GM10847 (cell line): ENCODE results near the gene CMSS1.

Source experiments
- POLR2A ChIP-seq: IDR thresholded peaks from 2 replicates; pipeline ENCODE4 v1.6.1; 2011; ENCODE audit not compliant: insufficient read length; ENCODE audit errors: extremely low read depth

The CMSS1 gene

DNA sequence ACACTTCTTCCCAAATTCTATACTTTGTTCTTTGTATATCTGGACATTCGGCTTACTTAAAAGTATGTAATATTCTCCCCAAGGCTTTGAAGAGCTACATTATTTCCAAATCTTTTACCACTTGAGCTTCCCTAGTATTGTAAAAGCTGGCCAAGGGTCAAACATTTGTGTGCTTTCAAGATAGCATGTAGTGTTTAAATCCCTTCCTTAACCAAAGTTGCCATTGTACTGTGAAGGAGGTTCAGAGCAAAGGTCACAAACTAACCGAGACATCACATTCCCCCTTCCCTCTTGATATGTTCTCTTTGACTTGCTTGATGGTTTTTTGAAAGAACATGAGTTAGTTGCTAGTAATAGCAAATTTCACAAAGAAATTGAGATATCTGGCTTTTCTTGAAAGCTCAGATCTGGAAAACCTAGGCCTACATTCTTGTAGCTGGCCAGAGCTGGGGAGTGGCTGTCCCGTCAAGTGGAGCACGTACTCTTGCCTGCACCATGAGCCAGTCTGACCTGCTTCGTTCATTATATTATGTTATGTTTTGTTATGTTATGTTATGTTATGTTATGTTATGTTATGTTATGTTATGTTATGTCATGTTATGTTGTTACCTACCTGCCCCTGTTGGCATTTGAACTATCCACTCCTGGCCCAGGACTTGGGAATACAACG is 236.4 kb downstream of the CMSS1 start:
- no peak for TF ChIP-seq POLR2A

DNA sequence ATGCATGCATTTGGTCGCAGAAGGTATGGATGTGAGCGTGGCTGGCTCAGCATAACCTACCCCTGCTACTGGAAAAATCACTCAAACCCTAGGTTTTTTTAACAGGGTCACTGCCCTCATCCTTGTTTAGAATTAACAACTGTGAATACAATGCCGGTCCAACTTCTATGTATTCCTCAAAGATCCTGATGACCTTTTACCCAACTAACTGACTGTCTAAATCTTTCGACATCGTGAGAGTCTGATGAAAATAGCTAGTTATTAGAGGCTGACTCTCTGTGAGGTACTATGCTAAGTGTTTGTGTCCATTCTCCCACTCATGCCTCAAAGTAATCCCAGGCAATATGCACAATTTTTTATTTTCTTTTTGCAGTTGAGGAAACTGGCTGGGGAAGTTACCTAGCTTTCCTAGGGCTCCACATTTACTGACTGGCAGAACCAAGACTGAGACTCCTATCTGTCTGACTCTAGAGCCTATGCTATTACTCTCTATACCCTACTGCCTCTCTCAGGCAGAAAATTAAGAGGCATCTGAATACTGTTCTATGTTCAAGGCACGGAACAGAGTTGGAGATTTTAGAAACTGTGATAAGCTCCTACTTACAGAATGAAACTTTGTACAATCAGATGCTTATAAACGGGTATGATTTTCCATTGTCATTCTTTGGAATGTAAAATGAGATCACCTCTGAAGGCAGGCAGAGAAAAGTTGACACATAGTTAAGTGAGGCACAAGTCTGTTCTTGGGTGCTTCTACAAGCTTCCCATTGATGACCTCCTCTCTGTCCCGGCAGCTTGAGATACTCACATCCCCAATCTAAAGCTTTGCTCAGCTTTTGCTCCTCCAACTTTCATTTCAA is 240.3 kb downstream of the CMSS1 start:
- no peak for TF ChIP-seq POLR2A

DNA sequence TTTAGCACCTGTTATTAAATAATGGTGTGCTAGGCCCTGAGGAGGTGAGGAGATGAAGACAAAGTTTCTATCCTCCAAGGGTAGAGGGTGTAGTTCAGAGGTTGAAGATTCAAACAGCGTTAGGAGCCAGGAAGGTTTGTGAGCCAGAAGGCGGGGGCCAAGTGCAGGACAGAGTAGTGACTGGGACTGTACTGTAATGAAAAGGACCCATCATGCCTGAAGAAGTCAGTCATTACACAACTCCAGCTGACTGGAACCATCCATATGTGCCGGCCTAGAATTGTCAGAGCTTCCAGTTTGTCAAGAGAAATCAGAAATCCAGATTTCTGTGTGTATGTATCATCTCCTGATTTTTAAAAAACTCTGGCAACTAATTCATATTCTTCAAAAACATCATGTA is 241.8 kb downstream of the CMSS1 start:
- TF ChIP-seq POLR2A: no peak

DNA sequence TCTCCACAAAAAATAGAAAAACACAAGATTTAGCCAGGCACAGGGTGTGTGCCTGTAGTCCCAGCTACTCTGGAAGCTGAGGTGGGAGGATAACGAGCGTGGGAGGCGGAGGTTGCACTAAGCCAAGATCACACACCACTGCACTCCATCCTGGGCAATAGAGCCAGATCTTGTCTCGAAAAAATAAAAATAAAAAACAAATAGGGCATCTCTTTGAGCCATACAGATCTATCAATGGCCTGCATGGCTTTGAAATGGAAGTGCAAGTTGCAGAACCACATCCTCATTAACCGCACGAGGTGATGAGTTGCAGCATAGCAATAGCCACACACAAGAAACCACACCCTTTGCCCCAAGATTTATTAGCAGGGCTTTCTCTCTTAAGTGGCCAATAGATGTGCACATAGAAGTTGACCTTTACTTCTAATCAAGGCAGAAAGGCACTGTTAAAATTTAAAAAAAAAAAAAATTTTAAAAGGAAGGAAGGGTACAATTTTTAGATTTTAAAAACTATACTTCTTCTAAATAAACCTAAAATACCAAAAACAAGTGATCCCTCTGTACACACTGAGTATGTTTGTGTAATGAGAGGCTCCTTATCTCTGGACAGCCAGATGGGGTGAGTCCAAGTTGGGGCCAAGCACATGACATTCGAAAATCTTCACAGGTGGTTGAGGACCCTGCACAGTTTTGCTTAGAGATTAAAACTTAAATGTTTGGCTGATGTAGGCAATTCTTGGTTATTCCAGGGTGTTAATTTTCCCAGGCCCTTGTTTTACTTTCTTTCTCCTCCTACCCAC is 243.2 kb downstream of the CMSS1 start:
- no peak for TF ChIP-seq POLR2A

DNA sequence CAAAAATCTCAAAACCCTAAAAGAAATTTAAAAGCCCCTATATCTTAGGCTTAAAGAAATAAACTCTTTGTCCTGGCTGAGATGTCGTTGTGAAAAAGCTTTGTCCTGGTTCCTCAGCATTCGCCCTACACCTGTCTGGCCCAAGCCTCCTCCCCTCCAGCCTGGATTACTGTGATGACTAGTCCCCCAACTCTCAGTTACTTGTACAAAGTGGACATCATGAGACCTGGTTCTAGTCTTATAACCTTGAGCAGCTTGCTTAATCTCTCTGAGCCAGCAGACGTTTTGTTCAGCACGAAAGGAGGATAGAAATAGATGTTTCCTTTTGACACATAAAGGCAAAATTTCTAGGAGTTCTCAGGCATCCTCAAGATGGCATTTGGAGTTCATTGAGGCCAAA is 245.0 kb downstream of the CMSS1 start:
- no peak for TF ChIP-seq POLR2A

DNA sequence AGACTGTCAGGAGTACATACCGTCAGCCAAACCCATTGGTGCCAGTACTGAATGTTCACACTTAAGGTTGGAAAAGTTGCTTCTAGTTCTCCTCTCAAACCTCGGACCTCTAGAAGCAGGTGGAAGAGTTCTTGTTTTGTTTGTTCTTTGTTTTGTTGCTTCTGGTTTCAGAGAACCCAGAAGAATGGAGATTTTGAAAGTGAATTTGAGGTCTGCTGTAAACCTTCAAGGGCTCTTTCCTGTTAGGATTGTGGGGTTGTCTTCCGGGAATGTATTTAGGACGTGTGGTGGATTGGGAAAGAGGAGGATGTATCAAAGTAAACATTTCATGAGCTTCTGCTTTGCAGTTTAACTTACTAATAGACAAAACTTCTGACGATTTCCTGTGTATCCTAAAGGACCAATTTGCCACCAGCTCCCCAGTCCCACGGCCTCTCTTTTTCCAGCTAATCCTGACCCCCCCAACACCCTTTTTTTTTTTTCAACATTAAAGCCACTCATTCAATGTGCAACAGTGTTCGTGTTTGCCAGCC is 246.3 kb downstream of the CMSS1 start:
- TF ChIP-seq POLR2A: no peak

DNA sequence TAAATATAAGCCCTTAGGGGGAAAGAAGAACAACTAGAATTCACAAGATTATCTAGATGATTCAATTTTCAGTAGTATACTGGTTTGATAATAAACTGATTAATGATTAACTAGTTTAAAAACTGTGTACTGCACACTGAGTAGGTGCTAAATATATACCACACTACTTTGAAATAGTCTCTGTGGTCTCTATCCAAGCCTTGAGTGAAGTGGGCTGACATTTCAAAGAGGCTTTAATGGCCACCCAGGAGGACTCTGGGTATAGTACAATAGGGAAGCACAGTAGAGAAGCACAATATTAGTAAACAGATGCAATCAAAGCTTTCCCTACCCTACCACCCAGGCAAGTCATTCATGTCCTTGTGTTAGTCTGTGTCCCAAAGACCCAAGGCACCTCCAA is 249.9 kb downstream of the CMSS1 start:
- no peak for TF ChIP-seq POLR2A

DNA sequence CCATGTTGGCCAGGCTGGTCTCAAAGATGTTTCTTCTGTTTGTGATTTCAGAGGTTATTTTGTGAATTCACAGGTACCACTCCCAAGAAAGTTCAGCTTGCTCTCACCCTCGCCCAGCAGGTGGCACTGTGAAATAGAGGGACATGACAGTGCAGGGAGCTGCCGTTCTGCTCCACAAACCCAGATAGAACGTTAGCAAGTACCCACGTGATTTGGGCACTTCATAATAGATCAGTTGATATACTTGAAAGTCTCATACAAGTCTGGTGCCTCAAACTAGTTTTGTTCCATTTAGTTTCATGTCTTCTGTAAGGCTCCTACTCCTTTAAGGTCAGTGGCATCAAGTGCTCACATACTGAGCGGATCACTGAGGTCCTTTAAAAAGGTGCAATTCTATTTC is 251.2 kb downstream of the CMSS1 start:
- no peak for TF ChIP-seq POLR2A

DNA sequence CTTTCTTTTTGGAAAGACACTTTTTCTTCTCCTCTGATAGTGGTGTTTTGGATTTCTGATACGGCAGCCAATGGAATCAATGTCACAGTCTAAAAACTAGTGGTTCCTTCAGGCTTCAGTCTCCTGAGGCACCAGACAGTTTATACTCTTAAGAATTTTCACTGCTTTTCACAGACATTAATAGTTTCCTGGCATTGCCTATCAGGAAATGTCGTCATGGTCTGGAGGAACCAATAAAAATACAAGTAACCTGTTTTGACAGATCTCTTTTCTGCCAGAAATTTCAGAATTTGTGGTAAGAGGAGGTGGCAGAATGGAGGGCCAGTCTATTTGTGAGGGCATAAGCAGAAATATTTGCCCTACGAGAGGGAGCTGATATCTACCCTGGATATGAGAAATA is 251.8 kb downstream of the CMSS1 start:
- TF ChIP-seq POLR2A: no peak

DNA sequence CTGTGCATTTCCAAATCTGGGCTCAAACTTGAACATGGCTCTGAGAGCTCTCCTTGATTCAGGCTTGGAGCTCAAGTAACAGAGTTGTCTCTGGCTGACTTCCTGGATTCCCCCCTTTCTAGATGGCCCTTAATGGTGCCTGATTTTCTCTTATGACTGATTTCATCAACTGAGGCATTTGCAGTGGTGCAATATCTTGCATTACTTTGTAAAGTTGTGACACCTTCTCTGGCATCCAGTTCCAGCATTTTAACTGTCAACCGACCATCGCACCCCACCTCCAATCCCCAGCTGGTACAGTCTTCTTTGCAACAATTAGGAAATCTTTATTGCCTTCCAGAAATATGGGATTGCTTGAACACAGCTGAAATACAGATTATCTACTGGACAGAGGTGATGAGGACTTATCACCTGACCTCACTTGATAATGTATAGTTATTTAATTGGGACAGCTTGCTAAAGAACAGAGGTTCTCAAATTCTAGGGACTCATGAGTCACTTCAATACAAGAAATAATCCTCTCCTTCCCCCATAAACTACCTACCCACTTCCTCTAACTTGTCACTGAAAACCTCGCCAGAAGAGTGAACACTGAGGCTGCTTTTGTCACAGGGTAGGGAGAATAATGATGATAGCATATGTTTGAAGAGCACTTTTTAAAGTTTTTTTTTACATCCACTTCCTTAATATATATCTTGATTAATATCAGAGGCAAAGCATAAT is 254.8 kb downstream of the CMSS1 start:
- no peak for TF ChIP-seq POLR2A

DNA sequence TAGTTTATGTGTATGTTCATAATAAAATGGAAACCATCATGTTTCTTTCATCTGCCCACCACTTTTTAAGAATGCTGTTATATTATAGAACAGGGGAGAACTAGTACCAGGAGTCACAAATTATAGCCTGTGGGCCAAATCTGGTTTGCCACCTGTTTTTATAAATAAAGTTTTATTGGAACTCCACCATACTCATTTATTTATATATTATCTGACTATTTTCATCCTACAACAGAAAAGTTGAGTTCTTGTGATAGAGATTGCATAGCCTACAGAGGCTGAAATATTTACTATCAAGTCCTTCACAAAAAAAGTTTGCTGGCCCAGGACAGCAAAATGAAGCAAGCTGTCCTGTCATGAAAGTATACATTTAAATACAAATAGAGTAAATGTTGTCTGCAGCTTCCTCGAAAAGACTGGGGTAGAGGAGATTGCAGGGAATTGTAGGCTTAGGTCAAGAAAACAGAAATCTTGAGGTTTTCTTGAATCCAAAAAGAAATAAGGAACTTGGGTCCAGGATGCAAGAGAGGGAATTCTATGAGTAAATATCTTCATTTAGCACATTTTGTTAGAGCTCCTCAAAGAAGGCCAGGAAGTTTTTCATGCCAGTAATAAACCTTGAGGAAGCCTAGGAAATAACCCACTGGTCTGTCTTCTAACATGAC is 255.5 kb downstream of the CMSS1 start:
- no peak for TF ChIP-seq POLR2A

DNA sequence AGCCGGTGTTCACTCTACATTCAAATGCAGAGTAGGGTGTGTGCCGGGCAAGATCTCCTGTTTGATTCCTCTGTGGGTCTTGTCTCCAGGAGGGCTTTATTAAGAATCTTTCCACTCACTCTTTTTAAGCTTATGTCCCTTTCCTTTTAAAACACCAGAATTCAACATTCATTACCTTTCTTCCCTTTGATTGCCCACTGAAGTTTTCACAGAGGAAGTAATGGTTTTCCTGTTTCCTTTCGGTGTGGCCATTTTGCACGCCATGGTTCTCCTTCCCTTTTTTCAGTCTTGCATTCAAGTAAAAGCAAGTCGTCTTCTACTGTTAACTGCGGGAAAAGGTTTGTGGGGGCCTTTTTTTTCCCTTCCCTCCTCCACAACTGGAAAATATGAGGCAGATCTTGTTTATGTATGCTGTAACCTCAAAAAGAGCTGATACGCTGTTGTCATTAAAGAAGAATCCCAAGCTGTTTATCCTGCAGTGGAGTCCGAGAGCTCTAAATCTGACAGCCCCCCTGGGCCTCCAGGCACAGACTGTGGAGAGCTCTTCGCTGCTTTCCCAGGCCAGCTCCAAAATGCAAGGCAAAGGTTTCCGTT is 256.1 kb downstream of the CMSS1 start:
- no peak for TF ChIP-seq POLR2A

DNA sequence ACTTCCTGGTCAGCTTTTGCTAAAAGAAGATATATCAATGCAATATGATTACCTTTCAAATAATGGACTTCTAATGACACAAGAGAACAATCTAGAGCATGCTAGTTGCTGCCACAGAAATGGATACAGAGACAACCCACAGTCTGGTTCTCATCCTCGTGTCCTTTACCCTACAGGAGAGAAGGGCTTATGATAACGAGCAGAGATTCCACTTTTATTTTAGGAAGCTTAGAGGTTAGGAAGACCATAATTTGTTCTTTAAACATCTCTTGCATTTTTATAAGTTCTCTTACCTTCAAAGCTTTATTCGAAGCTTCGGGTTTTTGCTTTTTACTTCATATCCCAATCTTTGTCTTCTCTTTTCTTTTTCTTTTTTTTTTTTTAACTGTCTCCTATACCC is 257.5 kb downstream of the CMSS1 start:
- TF ChIP-seq POLR2A: no peak
